Subcutaneous abdominal adipose tissue (tissue), 5 donors: ENCODE data around the gene SPHK2.

Experiments used
- H3K27ac ChIP-seq: one replicate; pipeline ENCODE4 v1.7.0; 2013; ENCODE audit warnings: low read depth, mild to moderate bottlenecking, inconsistent platforms, low read length, moderate library complexity
- H3K27me3 ChIP-seq, 5 donors: one replicate each; pipeline ENCODE4 v1.7.0; 2013; ENCODE audit warnings: low read length in 5 of 5, inconsistent platforms in 1 of 5; ENCODE audit not compliant: control insufficient read depth in 5 of 5, insufficient read depth in 4 of 5
- H3K36me3 ChIP-seq, 5 donors: one replicate each; pipeline ENCODE4 v1.7.0; 2013; ENCODE audit warnings: low read length in 5 of 5; ENCODE audit not compliant: control insufficient read depth in 5 of 5, insufficient read depth in 5 of 5
- H3K4me1 ChIP-seq, 5 donors: one replicate each; pipeline ENCODE4 v1.7.0; 2013; ENCODE audit warnings: low read length in 5 of 5, mild to moderate bottlenecking in 3 of 5, moderate library complexity in 1 of 5; ENCODE audit not compliant: control insufficient read depth in 5 of 5, insufficient read depth in 5 of 5
- H3K4me3 ChIP-seq, 5 donors: one replicate each; pipeline ENCODE4 v1.7.0; 2013; ENCODE audit warnings: low read length in 5 of 5, low read depth in 1 of 5
- H3K9ac ChIP-seq, 5 donors: one replicate each; pipeline ENCODE4 v1.7.0; 2013; ENCODE audit warnings: low read length in 5 of 5, mild to moderate bottlenecking in 4 of 5, moderate library complexity in 3 of 5
- H3K9me3 ChIP-seq, 5 donors: one replicate each; pipeline ENCODE4 v1.7.0; 2013; ENCODE audit warnings: low read length in 5 of 5; ENCODE audit not compliant: control insufficient read depth in 5 of 5
- donor health status: healthy.
- donor health status: healthy.
- donor health status: healthy.
- donor health status: healthy.
- donor health status: healthy.

The SPHK2 gene

GRCh38 chr19:48635966-48636858, 16.9 kb downstream of the SPHK2 start:
- Histone ChIP-seq H3K4me3 (peak overlapping the region; percentile 83 to 94 (median 90)), H3K27ac (peak overlapping the region; percentile 91), H3K4me1 (peaks cover 16 to 63% (median 59%) of the 10 kb centered on the region in 5 donors), H3K9me3 (no peaks in the 10 kb centered on the region), H3K27me3 (no peaks in the 10 kb centered on the region), H3K36me3 (peaks cover 0 to 12% (median 9%) of the 10 kb centered on the region in 5 donors), H3K9ac (peak overlapping the region in 4 of 5 donors; percentile 68 to 89 (median 74))

DNA sequence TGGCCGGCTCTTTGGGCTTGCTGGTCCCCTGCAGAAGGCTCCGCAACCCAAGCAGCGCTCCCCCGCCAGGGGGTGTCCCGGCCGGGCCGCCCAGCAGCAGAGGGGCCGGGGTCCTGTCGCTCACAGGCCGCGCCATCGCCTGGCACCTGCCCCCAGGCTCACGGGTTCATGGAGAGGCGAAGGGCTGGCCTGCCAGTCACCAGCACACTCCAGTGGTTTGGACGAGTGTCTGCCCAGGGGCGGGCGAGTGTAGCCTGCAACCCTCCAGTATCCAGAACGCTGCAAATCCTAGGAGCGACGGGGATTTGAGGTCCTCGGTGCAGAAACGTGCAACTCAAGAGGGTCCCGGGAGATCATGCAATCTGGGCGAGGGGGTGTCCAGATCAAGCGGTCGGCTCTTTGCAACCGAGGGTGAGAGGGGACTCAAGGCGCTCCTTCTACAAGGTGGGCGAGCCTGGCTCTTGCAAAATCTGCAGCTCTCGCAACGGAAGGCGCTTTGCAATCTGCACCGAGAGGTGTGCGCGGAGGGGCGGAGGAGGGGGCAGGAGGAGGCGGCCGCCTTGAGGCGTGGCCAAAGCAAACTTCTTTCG, 17.6 kb downstream of the SPHK2 start, which contains the start of gene DBP:
Gene DBP, minus strand, starts transcription at position 521 of the 590 bp plus-strand sequence. Its CDS starts 385 bp downstream, at position 136.
- peak within 1 kb of the TSS; percentile 64 to 89 (median 79) for H3K9ac ChIP-seq
- peak within 1 kb of the TSS; percentile 83 to 94 (median 90) for H3K4me3 ChIP-seq
- H3K9me3 ChIP-seq, result no peaks in the 10 kb centered on the region
- peaks cover 0 to 8% (median 6%) of the 10 kb centered on the region in 5 donors for H3K36me3 ChIP-seq
- H3K4me1 ChIP-seq, result peaks cover 16 to 60% (median 56%) of the 10 kb centered on the region in 5 donors
- no peaks in the 10 kb centered on the region for H3K27me3 ChIP-seq
- peak within 1 kb of the TSS; percentile 91 for H3K27ac ChIP-seq

DNA sequence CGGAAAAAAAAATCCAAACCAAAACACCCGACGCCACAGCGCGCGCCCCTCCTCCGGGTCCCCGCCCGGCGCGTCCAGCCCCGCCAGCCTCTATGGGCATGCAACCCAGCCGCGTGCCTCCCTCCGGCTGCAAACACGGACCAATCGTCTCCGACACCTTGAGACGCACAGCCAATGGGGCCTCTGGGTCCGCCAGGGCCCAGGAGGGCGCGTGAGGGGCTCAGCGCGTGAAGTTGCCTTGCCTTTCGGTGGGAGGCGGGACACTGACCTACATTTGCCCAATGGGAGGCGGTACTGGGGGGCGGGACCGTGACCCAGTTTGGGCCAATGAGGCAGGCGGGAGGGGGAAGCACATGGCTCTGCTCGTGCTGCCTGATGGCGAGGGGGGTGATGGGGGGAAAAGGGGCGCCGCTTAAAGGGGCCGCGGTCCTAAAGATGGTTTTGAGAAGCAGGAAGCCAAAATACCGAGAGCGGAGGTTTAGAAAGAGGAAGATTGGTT, 18.2 kb downstream of the SPHK2 start:
- Histone ChIP-seq H3K4me3 (peak overlapping the region; percentile 80 to 94 (median 86)), H3K9ac (peak overlapping the region; percentile 59 to 84 (median 79)), H3K4me1 (peaks cover 16 to 59% (median 54%) of the 10 kb centered on the region in 5 donors), H3K36me3 (peaks cover 0 to 7% (median 4%) of the 10 kb centered on the region in 5 donors), H3K9me3 (no peaks in the 10 kb centered on the region), H3K27ac (peak overlapping the region; percentile 91), H3K27me3 (no peaks in the 10 kb centered on the region)

DNA sequence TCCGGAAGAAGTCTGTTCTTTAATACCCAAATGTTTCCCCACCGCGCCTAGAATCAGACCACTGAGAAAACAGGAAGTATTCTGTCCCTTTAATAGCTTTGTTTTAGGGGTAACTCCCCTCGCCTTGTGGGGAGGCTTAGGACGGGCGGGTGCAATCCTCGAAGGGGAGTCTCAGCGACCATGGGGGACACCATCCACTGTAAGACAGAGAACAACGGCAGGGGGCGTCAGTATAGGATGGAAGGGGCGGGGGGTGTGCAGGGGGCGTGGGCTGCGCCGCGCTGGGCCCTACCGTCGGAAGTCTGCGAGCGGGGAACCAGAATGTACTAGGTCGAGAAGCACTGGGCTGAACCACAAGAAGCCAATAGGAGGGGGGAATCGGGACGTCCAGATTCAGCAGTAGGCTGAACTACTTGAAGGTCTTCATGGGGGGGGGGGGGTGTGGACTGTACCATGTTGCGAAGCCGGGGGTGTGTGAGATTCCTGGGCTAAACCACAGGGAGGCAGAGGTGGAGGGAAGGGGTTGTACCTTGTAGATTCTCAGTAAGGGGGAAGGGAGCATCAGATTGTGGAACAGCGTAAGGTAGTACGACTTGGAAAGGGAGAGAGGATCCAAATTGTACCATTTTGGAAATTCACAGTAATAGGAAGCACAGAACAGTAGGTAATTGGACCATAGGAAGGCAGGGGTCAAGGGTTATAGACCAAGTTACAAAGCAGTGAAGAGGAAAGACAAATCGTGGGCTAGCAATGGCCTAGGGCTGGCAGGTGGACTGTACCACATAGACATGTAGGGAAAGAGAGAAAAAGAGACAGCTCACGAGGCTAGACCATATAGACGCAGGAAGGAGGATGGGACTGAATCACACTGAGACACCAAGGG, 18.9 kb downstream of the SPHK2 start:
- peak overlapping the region; percentile 91 for H3K27ac ChIP-seq
- no peaks in the 10 kb centered on the region for H3K27me3 ChIP-seq
- peaks cover 14 to 52% (median 47%) of the 10 kb centered on the region in 5 donors for H3K4me1 ChIP-seq
- peak overlapping the region; percentile 70 to 90 (median 83) for H3K4me3 ChIP-seq
- H3K36me3 ChIP-seq, result no peaks in the 10 kb centered on the region
- no peaks in the 10 kb centered on the region for H3K9me3 ChIP-seq
- H3K9ac ChIP-seq, result peak overlapping the region; percentile 59 to 84 (median 77)

- Histone ChIP-seq H3K4me3 (peak overlapping the region in 4 of 5 donors; percentile 61 to 90 (median 84)), H3K4me1 (peaks cover 13 to 45% (median 40%) of the 10 kb centered on the region in 5 donors), H3K36me3 (no peaks in the 10 kb centered on the region), H3K9me3 (no peaks in the 10 kb centered on the region), H3K27me3 (no peaks in the 10 kb centered on the region), H3K9ac (peak overlapping the region in 2 of 5 donors; percentile 3 to 16), H3K27ac (no peak overlapping the region)
These were observed 19.6 kb downstream of the SPHK2 start for GRCh38 chr19:48638831-48639381.

- H3K4me1 ChIP-seq, result peaks cover 10 to 37% (median 35%) of the 10 kb centered on the region in 5 donors
- H3K9ac ChIP-seq, result no peak overlapping the region
- H3K27me3 ChIP-seq, result no peaks in the 10 kb centered on the region
- H3K36me3 ChIP-seq, result no peaks in the 10 kb centered on the region
- H3K4me3 ChIP-seq, result no peak overlapping the region
- no peak overlapping the region for H3K27ac ChIP-seq
- no peaks in the 10 kb centered on the region for H3K9me3 ChIP-seq
These were observed 20.4 kb downstream of the SPHK2 start for GRCh38 chr19:48639483-48640375.

DNA sequence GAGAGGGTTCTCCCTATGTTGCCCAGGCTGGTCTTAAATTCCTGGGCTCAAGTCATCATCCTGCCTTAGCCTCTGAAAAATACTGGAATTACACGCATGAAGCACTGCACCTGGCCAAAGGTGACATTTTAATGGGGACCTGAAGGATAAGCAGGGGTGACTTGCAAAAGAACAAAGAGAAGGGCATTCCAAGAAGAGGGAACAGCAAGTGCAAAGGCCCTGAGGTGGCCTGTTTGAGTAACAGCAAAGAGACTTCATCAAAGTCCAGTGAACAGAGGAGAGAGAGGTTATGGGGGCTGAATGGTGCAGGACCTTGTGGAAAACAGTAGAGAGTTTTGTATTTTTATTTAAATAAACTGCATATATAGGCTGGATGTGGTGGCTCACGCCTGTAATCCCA, 22.5 kb downstream of the SPHK2 start:
- Histone ChIP-seq H3K27me3 (peaks cover 0 to 8% (median 0%) of the 10 kb centered on the region in 5 donors), H3K9me3 (no peaks in the 10 kb centered on the region), H3K9ac (no peak overlapping the region), H3K36me3 (no peaks in the 10 kb centered on the region), H3K4me1 (peaks cover 10 to 39% (median 34%) of the 10 kb centered on the region in 5 donors), H3K27ac (no peak overlapping the region), H3K4me3 (no peak overlapping the region)

GRCh38 chr19:48642862-48643261, 23.6 kb downstream of the SPHK2 start:
- Histone ChIP-seq H3K9ac (no peak overlapping the region), H3K4me1 (peaks cover 10 to 35% (median 30%) of the 10 kb centered on the region in 5 donors), H3K27me3 (peaks cover 0 to 8% (median 0%) of the 10 kb centered on the region in 5 donors), H3K9me3 (no peaks in the 10 kb centered on the region), H3K27ac (no peak overlapping the region), H3K4me3 (no peak overlapping the region), H3K36me3 (no peaks in the 10 kb centered on the region)
